Measurements from ENCODE around the gene ERG.

Gene ERG

GRCh38 chr21:38376693-38377092, 121.6 kb downstream of the ERG start:
- Histone ChIP-seq H3K27me3 (replicated peaks in 2 of 5; ENCODE audit: control insufficient read depth in 4 of 5, insufficient read depth in 5 of 5, low read length in 4 of 5) (no peaks in the 10 kb centered on the region), H3K9me3 (ENCODE audit: control extremely low read depth in 1 of 5, control insufficient read depth in 4 of 5, insufficient read depth in 2 of 5, low read depth in 1 of 5, low read length in 4 of 5) (peaks cover 0 to 9% (median 2%) of the 10 kb centered on the region in 5 experiments), H3K36me3 (ENCODE audit: control insufficient read depth in 4 of 4, insufficient read depth in 4 of 4, low read length in 3 of 4) (peaks cover 2 to 16% (median 10%) of the 10 kb centered on the region in 4 experiments), H3K27ac (ENCODE audit: insufficient read depth in 1 of 2, low read depth in 1 of 2, low read length in 2 of 2, poor library complexity in 1 of 2, severe bottlenecking in 2 of 2) (peak overlapping the region; percentile 8 to 59), H3K4me1 (ENCODE audit: control extremely low read depth in 1 of 4, control insufficient read depth in 4 of 4, insufficient read depth in 4 of 4, low read length in 3 of 4) (peaks cover 22 to 73% (median 57%) of the 10 kb centered on the region in 4 experiments), H3K4me3 (ENCODE audit: control insufficient read depth in 1 of 7, extremely low read depth in 1 of 7, insufficient read depth in 4 of 7, low read depth in 2 of 7, low read length in 6 of 7) (peak overlapping the region in 6 of 7 experiments; percentile 9 to 67 (median 54))
- DNase-seq, result peak; percentile 62 to 75 (median 68)
- ChIA-PET POLR2A (interaction anchor here (0.6 to 0.8 kb wide), 3 partner anchors 11 to 1683 kb away, joined by 3 to 4 read pairs (median 3); no protein-coding TSS in a partner anchor), CTCF (interaction anchor here (0.7 to 4.3 kb wide), 8 partner anchors 10 to 120 kb away, joined by 3 to 25 read pairs (median 4); no protein-coding TSS in a partner anchor)
- 2% methylated on average over 11 of the region's 12 CpGs for WGBS (ENCODE audit: insufficient coverage)

DNA sequence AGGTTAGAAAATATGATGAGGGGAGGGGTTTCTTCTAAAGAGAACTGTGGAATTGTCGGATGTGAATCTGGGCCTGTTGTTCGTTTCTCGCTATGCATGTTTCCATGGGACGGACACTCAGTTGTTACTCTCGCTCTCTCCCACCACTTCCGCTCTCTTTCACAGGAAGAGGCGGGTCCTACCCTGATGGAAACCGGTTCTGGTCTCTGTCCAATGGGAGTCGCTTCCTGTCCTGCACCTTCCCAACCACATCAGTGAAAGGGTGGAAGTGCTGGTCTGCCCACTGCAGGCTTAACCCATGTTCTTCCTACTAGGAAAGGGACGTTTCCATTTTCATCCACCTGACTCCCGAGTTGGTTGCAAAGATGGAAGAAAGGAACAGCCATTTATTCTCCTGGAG, 122.0 kb downstream of the ERG start:
- Histone ChIP-seq H3K9me3 (ENCODE audit: control extremely low read depth in 1 of 5, control insufficient read depth in 4 of 5, insufficient read depth in 2 of 5, low read depth in 1 of 5, low read length in 4 of 5) (peaks cover 0 to 9% (median 2%) of the 10 kb centered on the region in 5 experiments), H3K4me3 (ENCODE audit: control insufficient read depth in 1 of 7, extremely low read depth in 1 of 7, insufficient read depth in 4 of 7, low read depth in 2 of 7, low read length in 6 of 7) (peak overlapping the region; percentile 3 to 67 (median 52)), H3K4me1 (ENCODE audit: control extremely low read depth in 1 of 4, control insufficient read depth in 4 of 4, insufficient read depth in 4 of 4, low read length in 3 of 4) (peaks cover 22 to 68% (median 55%) of the 10 kb centered on the region in 4 experiments), H3K27me3 (replicated peaks in 2 of 5; ENCODE audit: control insufficient read depth in 4 of 5, insufficient read depth in 5 of 5, low read length in 4 of 5) (no peaks in the 10 kb centered on the region), H3K36me3 (ENCODE audit: control insufficient read depth in 4 of 4, insufficient read depth in 4 of 4, low read length in 3 of 4) (peaks cover 2 to 11% (median 6%) of the 10 kb centered on the region in 4 experiments), H3K27ac (ENCODE audit: insufficient read depth in 1 of 2, low read depth in 1 of 2, low read length in 2 of 2, poor library complexity in 1 of 2, severe bottlenecking in 2 of 2) (peak overlapping the region; percentile 30 to 59)
- WGBS (ENCODE audit: insufficient coverage), result 0% methylated on average over 4 of the region's 11 CpGs
- peak in 2 of 3 donors; percentile 69 to 74 for DNase-seq
- POLR2A ChIA-PET, result interaction anchor here (0.6 to 0.8 kb wide), 2 partner anchors 11 to 1683 kb away, joined by 3 read pairs; no protein-coding TSS in a partner anchor
- CTCF ChIA-PET, result interaction anchor here (1.1 to 4.3 kb wide), 4 partner anchors 10 to 24 kb away, joined by 3 to 25 read pairs (median 7); no protein-coding TSS in a partner anchor

DNA sequence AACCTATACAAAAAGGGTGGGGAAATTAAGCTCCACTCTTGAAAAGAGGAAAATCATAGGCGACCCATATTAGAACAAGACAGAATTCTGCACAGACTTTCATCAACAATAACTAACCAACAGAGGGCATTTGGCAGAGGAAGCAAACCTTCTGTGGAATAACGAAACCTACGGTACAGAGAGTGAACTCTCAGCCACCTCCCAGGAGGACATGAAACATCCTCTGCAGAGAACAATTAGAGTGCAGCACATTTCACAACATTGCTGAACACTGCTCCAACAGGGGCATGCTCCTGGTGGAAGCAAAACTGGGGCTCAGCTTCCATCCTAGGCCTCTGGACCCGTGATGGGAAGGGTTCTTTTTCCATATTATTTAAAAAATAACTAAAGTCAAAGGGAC, 130.6 kb downstream of the ERG start:
- POLR2A ChIA-PET, result no interaction called here
- no peak overlapping the region for H3K4me3 ChIP-seq (ENCODE audit: control insufficient read depth in 1 of 7, extremely low read depth in 1 of 7, insufficient read depth in 4 of 7, low read depth in 2 of 7, low read length in 6 of 7)
- H3K4me1 ChIP-seq (ENCODE audit: control extremely low read depth in 1 of 4, control insufficient read depth in 4 of 4, insufficient read depth in 4 of 4, low read length in 3 of 4), result no peaks in the 10 kb centered on the region
- no peaks in the 10 kb centered on the region for H3K36me3 ChIP-seq (ENCODE audit: control insufficient read depth in 4 of 4, insufficient read depth in 4 of 4, low read length in 3 of 4)
- peaks cover 0 to 5% (median 0%) of the 10 kb centered on the region in 5 experiments for H3K9me3 ChIP-seq (ENCODE audit: control extremely low read depth in 1 of 5, control insufficient read depth in 4 of 5, insufficient read depth in 2 of 5, low read depth in 1 of 5, low read length in 4 of 5)
- no peak overlapping the region for H3K27ac ChIP-seq (ENCODE audit: insufficient read depth in 1 of 2, low read depth in 1 of 2, low read length in 2 of 2, poor library complexity in 1 of 2, severe bottlenecking in 2 of 2)
- CTCF ChIA-PET, result no interaction called here
- WGBS (ENCODE audit: insufficient coverage), result 96% methylated on average over 3 of the region's 4 CpGs
- no peaks in the 10 kb centered on the region for H3K27me3 ChIP-seq (replicated peaks in 2 of 5; ENCODE audit: control insufficient read depth in 4 of 5, insufficient read depth in 5 of 5, low read length in 4 of 5)
- DNase-seq, result no peak

DNA sequence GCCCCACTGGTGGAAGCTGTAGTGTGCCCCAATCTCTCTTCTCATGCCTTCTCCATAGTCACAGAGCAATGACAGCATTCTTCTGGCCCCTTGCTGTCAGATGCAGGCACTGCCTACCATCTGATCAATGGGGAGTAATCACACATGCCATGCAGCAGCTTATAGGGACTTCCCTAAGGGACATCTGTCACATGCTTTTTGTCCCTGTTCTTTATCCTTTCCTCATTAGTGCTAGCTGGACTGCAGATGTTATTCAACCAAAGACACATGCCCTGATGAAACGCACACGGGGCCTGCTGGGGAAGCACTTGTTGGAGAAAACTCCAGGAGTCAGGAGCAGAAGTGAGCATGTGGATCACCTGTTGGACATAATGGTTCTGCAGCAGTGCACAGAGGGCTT, 132.8 kb downstream of the ERG start:
- Histone ChIP-seq H3K36me3 (ENCODE audit: control insufficient read depth in 4 of 4, insufficient read depth in 4 of 4, low read length in 3 of 4) (no peaks in the 10 kb centered on the region), H3K27ac (ENCODE audit: insufficient read depth in 1 of 2, low read depth in 1 of 2, low read length in 2 of 2, poor library complexity in 1 of 2, severe bottlenecking in 2 of 2) (no peak overlapping the region), H3K27me3 (replicated peaks in 2 of 5; ENCODE audit: control insufficient read depth in 4 of 5, insufficient read depth in 5 of 5, low read length in 4 of 5) (no peaks in the 10 kb centered on the region), H3K4me3 (ENCODE audit: control insufficient read depth in 1 of 7, extremely low read depth in 1 of 7, insufficient read depth in 4 of 7, low read depth in 2 of 7, low read length in 6 of 7) (no peak overlapping the region), H3K4me1 (ENCODE audit: control extremely low read depth in 1 of 4, control insufficient read depth in 4 of 4, insufficient read depth in 4 of 4, low read length in 3 of 4) (no peaks in the 10 kb centered on the region), H3K9me3 (ENCODE audit: control extremely low read depth in 1 of 5, control insufficient read depth in 4 of 5, insufficient read depth in 2 of 5, low read depth in 1 of 5, low read length in 4 of 5) (peaks cover 0 to 5% (median 0%) of the 10 kb centered on the region in 5 experiments)
- DNase-seq, result no peak
- 100% methylated on average over 2 of the region's 2 CpGs for WGBS (ENCODE audit: insufficient coverage)
- POLR2A ChIA-PET, result interaction anchor here (0.6 kb wide), 1 partner anchor 11 kb away, joined by 3 read pairs; no protein-coding TSS in a partner anchor
- CTCF ChIA-PET, result interaction anchor here (0.6 to 2.1 kb wide), 3 partner anchors 10 to 992 kb away, joined by 3 to 4 read pairs (median 3); no protein-coding TSS in a partner anchor

DNA sequence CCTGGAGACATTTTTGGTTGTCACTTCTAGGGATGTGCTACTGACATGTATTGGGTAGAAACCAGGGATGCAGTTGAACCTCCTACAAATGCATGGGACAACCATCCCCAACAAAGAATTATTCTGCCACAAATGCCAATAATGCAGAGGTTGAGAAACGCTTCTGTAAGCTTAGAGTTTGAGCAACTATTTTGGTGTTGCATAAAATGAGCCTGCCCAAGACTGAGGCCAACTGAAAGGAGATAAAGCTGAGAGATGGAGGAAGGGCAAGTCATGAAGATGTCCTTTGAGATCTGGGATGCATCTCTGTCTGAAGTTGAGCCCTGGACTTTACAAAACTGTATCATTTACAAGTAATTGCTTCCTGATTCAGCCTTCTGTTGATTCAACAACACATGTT, 134.6 kb downstream of the ERG start:
- no peak overlapping the region for H3K27ac ChIP-seq (ENCODE audit: insufficient read depth in 1 of 2, low read depth in 1 of 2, low read length in 2 of 2, poor library complexity in 1 of 2, severe bottlenecking in 2 of 2)
- no peaks in the 10 kb centered on the region for H3K36me3 ChIP-seq (ENCODE audit: control insufficient read depth in 4 of 4, insufficient read depth in 4 of 4, low read length in 3 of 4)
- peaks cover 0 to 2% (median 0%) of the 10 kb centered on the region in 5 experiments for H3K9me3 ChIP-seq (ENCODE audit: control extremely low read depth in 1 of 5, control insufficient read depth in 4 of 5, insufficient read depth in 2 of 5, low read depth in 1 of 5, low read length in 4 of 5)
- no peak for DNase-seq
- H3K4me3 ChIP-seq (ENCODE audit: control insufficient read depth in 1 of 7, extremely low read depth in 1 of 7, insufficient read depth in 4 of 7, low read depth in 2 of 7, low read length in 6 of 7), result no peak overlapping the region
- ChIA-PET CTCF (no interaction called here), POLR2A (no interaction called here)
- H3K4me1 ChIP-seq (ENCODE audit: control extremely low read depth in 1 of 4, control insufficient read depth in 4 of 4, insufficient read depth in 4 of 4, low read length in 3 of 4), result no peaks in the 10 kb centered on the region
- 88% methylated on average over 1 of the region's 1 CpG for WGBS (ENCODE audit: insufficient coverage)
- no peaks in the 10 kb centered on the region for H3K27me3 ChIP-seq (replicated peaks in 2 of 5; ENCODE audit: control insufficient read depth in 4 of 5, insufficient read depth in 5 of 5, low read length in 4 of 5)

DNA sequence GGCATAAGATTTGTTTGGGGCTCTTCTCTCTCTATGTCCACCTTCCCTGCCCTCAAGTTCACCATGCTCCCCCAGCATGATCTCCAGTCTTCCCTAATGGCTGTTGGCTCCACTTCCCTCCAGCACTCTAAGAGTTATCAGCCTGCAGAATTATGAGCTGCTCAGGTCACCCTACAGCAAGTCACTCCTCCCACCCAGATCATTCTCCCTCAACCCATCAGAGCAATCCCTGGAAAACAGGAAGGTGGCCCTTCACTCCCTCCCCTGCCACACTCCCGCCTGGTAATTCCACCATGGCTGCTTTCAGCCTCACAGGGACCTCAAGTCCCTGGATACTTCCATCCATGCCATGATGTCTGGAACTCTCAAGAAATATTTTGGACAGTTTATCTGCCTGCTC, 137.0 kb downstream of the ERG start:
- Histone ChIP-seq H3K4me1 (ENCODE audit: control extremely low read depth in 1 of 4, control insufficient read depth in 4 of 4, insufficient read depth in 4 of 4, low read length in 3 of 4) (peaks cover under 1 to 15% (median 7%) of the 10 kb centered on the region in 4 experiments), H3K27me3 (replicated peaks in 2 of 5; ENCODE audit: control insufficient read depth in 4 of 5, insufficient read depth in 5 of 5, low read length in 4 of 5) (no peaks in the 10 kb centered on the region), H3K9me3 (ENCODE audit: control extremely low read depth in 1 of 5, control insufficient read depth in 4 of 5, insufficient read depth in 2 of 5, low read depth in 1 of 5, low read length in 4 of 5) (peaks cover 0 to 2% (median 0%) of the 10 kb centered on the region in 5 experiments), H3K4me3 (ENCODE audit: control insufficient read depth in 1 of 7, extremely low read depth in 1 of 7, insufficient read depth in 4 of 7, low read depth in 2 of 7, low read length in 6 of 7) (no peak overlapping the region), H3K27ac (ENCODE audit: insufficient read depth in 1 of 2, low read depth in 1 of 2, low read length in 2 of 2, poor library complexity in 1 of 2, severe bottlenecking in 2 of 2) (no peak overlapping the region), H3K36me3 (ENCODE audit: control insufficient read depth in 4 of 4, insufficient read depth in 4 of 4, low read length in 3 of 4) (no peaks in the 10 kb centered on the region)
- WGBS (ENCODE audit: insufficient coverage), result 80% methylated on average over 1 of the region's 1 CpG
- DNase-seq, result no peak
- POLR2A ChIA-PET, result no interaction called here
- CTCF ChIA-PET, result no interaction called here

DNA sequence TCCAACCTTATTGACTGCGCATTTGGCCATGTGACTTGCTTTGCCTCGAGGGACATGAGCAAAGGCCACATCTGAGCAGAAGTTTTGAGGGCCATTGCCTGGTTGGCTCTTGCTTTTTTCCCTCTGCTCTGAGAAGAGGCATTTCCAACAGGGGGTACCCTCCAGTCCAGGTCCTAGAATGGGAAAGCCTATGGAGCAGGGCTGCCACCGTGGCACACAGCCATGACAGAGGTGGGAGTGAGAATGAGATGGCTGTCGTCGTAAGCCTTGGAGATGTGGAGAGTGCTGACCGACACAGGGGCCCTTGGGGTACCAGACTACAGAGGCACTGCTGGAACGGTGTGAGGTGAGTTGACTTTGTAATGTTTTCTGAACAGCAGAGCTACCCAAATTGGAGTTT, 138.4 kb downstream of the ERG start:
- Histone ChIP-seq H3K4me3 (ENCODE audit: control insufficient read depth in 1 of 7, extremely low read depth in 1 of 7, insufficient read depth in 4 of 7, low read depth in 2 of 7, low read length in 6 of 7) (no peak overlapping the region), H3K27me3 (replicated peaks in 2 of 5; ENCODE audit: control insufficient read depth in 4 of 5, insufficient read depth in 5 of 5, low read length in 4 of 5) (no peaks in the 10 kb centered on the region), H3K4me1 (ENCODE audit: control extremely low read depth in 1 of 4, control insufficient read depth in 4 of 4, insufficient read depth in 4 of 4, low read length in 3 of 4) (peaks cover 3 to 23% (median 12%) of the 10 kb centered on the region in 4 experiments), H3K27ac (ENCODE audit: insufficient read depth in 1 of 2, low read depth in 1 of 2, low read length in 2 of 2, poor library complexity in 1 of 2, severe bottlenecking in 2 of 2) (no peak overlapping the region), H3K9me3 (ENCODE audit: control extremely low read depth in 1 of 5, control insufficient read depth in 4 of 5, insufficient read depth in 2 of 5, low read depth in 1 of 5, low read length in 4 of 5) (peaks cover 0 to 2% (median 0%) of the 10 kb centered on the region in 5 experiments), H3K36me3 (ENCODE audit: control insufficient read depth in 4 of 4, insufficient read depth in 4 of 4, low read length in 3 of 4) (no peaks in the 10 kb centered on the region)
- DNase-seq, result no peak
- ChIA-PET CTCF (interaction anchor here (1.0 kb wide), 1 partner anchor 17 kb away, joined by 3 read pairs; no protein-coding TSS in a partner anchor), POLR2A (interaction anchor here (0.6 kb wide), 1 partner anchor 76 kb away, joined by 4 read pairs; no protein-coding TSS in a partner anchor)
- 97% methylated on average over 7 of the region's 7 CpGs for WGBS (ENCODE audit: insufficient coverage)
